NT2/D1 (cell line): ENCODE data around the gene PHLPP1.

Source experiments
- SUZ12 ChIP-seq: IDR thresholded peaks from 2 replicates; pipeline ENCODE4 v1.6.1; 2011; ENCODE audit not compliant: insufficient read length, insufficient read depth; ENCODE audit errors: extremely low read depth
- YY1 ChIP-seq: IDR thresholded peaks from 2 replicates; pipeline ENCODE4 v1.6.1; 2011; ENCODE audit not compliant: insufficient read length, insufficient read depth
- ZNF274 ChIP-seq: IDR thresholded peaks from 2 replicates; pipeline ENCODE4 v1.6.1; 2011; ENCODE audit warnings: mild to moderate bottlenecking, low read depth, low read length

- TF ChIP-seq SUZ12: no peak
- no peak for TF ChIP-seq ZNF274
- TF ChIP-seq YY1: no peak
Observed at GRCh38 chr18:62841405-62841804, 126.1 kb downstream of the PHLPP1 start.
